Astrocyte of the hippocampus (primary cell): ENCODE measurements around the gene LIN54.
"Not testable (repeated sequence)": the region's sequence is repeated elsewhere in the genome, so short reads cannot be mapped to it uniquely, and the experiment has no call there.

Experiments used
- DNase-seq: peaks from one replicate; pipeline ENCODE4 v3.0.0; 2011; ENCODE audit warnings: low read depth, low spot score

Gene LIN54

GRCh38 chr4:82947498-82947897 lies 63.1 kb downstream of the LIN54 start:
- no peak for DNase-seq

DNA sequence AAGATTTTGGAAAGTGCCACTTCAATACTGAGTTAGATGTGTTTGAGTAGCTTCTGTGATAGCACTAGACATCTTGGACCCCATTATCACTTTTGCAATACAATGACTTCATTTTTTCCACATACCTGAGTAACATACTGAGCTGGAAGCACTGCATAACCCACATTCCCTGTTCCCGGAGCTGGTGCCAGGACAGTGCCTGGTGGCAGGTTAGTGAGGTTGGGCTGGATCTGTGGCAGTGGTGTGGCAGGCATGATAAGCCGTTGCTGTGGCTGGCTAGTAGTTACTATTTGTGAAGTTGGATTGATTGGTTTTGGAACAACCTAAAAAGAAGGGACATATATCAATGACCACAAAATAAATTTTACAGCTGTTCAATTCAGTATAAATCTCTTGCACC lies 71.2 kb downstream of the LIN54 start:
- peak; percentile 3 for DNase-seq

DNA sequence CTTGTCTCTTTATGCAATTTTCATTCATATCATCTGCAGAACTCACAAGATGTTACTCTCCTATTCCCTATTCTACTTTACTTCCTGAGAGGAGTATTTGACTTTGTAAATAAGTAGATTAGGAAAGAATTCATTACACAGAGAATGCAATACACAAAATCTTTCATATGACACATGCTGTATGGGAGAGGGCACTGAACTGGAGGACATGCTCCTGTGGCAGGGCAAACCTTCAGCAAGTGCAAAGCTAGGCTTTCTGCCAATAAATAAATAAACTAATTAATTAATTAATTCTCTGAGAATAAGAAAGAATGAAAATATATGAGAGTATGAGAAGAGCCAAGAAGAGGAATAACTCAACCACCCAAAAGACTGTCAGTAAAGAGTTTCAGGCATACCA lies 76.2 kb downstream of the LIN54 start:
- no peak for DNase-seq

DNA sequence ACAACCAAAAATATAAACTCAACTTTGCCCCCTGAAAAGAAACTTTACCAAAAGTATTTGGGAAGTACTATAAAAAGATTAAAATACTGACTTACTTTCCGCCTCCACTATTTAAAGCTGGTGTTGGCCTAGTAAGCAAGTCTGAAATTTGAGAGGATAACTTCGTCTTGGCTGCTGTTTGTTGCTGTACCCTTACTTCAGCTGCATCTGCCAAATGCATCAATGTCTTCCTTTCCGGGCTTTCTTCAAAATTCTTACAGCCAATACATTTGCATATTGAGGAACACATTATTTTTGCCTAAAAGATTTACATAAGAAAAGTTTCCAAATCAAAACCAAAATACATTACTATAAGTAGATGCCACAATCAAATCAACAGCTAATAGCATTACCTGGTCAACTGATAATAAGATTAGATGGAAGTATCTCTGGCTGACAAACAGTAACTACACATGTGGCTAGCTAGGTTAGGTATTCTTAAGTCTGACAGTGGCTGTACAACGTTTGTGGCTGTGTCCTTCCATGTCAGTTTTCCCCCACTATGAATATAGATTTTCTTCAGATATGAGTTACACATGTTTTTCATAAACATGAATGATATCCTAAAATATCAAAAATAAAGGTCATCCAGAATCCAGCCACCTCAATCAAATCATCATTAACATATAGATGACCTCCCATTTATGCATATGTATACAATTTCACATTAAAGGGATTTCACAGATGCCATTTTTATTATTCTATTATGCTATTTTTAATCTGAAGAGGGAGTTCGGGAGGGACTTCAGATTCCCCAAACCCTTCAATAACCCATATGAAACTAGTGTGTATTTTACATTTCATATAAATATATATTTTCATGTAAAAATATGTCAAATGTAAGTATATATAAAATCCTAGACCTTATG lies 79.5 kb downstream of the LIN54 start:
- DNase-seq = no peak

- DNase-seq = no peak
Observed at GRCh38 chr4:82921795-82922194, 88.8 kb downstream of the LIN54 start.

DNA sequence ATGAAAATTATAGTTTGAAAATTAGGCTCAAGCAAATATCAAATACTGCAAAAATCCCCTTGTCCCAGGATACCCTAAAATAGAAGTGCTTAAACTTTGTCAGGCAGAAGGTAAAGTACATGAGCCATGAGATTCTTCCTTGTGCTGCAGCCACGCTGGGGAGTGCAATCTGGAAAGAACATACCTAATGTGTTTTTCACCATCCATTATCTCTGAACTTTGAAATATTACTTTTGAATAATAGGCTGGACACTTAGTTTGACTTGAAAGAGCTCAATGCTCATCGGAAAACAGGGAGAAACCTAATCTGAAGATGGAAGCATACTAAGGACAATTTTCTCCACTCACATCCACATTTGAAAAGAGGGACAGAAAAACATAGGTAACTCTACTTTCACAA lies 91.2 kb downstream of the LIN54 start:
- DNase-seq = no peak

- no peak for DNase-seq
Observed at GRCh38 chr4:82918091-82918490, 92.5 kb downstream of the LIN54 start.

- not testable (repeated sequence) for DNase-seq
Observed at GRCh38 chr4:82913968-82914367, 96.7 kb downstream of the LIN54 start.

DNA sequence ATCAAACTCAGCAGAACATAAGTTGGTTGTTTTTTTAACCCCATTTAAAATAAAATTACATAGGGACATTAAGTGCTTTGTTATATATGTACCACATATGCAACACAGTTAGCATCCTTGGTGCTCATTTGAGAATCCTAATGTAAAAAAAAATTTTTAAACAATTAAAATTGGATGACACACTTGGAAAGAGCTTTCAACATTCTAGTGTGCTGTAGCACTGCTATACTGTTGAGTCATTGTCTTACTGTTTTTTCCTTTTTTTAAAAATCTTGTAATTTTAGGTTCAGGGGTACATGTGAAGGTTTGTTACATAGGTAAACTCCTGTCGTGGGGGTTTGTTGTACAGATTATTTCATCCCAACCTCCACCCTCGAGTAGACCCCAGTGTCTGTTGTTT lies 97.3 kb downstream of the LIN54 start:
- no peak for DNase-seq

- DNase-seq = no peak
Observed at GRCh38 chr4:82909326-82909725, 101.3 kb downstream of the LIN54 start.

DNA sequence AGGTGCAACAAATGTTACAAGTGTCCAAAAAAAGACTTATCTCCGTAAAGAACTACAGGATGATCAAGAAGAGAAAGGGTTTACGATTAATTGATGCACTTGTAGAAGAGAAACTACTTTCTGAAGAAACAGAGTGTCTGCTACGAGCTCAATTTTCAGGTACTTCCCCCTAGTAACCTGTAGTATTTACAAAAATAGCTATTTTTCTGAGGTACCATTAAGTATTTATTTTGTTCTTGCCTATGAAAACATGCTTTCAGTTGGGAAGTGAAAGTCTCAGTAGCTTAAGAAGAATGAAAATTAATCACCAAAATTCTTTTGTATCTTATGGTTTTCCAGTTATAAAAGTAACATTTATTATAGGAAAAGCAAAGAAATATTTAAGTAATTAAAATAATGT lies 104.2 kb downstream of the LIN54 start:
- no peak for DNase-seq

DNA sequence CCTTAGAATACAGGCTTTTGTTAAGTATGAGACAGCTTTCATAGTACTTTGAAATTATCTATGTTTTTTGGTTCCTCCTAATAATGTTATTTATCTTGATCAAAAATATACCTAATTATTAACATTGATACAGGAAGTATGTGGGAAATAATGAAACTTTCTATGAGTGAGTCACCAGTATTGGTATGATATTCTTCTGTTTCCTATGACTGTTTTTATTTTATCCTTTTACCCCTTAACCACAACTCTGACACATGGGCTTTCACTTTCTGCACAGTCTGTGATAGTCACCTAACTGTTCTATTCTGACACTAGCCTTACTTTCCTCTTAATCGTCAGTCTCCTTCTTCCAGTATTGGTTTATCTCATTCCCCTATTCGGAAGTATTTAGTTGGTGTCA lies 105.4 kb downstream of the LIN54 start:
- DNase-seq = peak; percentile 21

GRCh38 chr4:82903737-82904136 lies 106.9 kb downstream of the LIN54 start:
- DNase-seq = no peak

DNA sequence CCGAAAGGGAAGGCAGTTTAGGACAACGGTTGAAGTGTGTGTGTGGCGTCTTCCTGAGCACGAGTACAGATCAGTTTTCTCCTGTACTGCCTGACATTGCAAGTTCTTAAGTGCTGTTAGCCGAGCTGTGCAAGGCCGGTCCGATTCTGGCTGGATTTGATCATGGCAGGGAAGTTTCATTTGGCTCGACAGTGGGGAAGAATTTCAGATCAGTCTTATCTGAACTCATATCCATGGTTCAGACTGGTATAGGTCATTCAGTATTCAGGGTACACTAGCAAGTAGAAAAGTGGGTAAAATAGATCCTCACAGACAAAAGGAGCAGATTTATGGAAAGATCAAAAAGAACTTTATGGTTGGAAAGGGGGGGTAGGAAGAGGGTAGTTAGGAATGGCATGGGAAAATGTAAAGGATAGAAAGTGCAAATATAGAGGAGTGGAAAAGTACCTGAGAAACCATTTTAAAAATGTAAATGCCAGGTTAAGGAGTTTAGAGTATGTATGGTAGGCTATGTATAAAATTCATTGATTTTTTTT lies 109.4 kb downstream of the LIN54 start:
- no peak for DNase-seq

DNA sequence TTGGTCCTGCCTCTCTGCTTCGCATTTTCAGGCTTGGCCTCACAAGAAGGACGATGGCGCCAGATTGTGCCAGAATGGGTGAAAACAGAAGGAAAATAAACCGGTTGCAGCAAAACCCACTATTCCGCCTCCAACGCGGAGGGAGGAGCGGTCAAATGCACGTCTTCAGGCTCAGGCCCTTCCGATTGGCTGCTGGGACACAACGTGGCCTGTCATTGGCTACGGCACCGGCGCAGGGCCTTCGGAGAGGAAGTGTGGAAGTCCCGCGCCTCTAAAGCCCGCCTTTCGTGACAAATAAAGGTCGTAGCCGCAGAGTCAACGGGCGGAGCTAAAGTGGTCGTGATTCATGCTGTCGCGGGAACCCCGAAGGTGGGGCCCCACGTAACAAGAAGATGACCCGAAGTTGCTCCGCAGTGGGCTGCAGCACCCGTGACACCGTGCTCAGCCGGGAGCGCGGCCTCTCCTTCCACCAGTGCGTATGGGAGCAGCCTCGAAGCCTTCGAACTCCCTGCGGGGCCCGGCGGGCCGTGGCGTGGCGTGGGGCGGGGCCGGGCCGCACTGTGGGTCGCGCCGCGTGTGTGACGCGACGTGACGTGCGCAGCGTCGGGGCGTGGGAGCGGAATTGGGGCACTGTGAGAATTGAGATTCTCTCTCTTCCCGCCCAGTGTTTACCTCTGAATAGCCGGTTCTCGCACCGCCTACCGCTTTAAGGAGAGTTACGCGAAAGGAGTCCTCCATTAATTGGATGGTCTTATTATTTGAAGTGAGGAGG lies 110.0 kb downstream of the LIN54 start, which contains the start of gene THAP9:
TSS of gene THAP9 (plus strand) at position 325 of the 772 bp plus-strand sequence. CDS start at position 393, 68 bp downstream.
- DNase-seq = peak; percentile 99

DNA sequence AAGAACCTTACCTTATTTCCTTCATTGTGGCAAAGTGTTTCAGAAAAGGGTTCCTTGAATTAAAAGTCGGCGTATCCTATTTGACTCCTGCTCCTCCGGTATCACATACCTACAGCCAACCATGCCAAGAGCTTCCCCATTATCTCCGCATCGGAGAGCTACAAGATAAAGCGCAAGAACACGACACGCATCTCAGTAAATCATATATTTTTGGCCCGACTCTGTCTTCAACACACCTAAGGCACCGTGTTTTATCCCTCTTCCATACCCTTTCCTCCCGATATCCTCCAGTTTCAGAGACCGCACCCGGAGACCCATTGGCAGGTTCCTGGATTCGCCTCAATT lies 110.6 kb downstream of the LIN54 start:
- DNase-seq = no peak

DNA sequence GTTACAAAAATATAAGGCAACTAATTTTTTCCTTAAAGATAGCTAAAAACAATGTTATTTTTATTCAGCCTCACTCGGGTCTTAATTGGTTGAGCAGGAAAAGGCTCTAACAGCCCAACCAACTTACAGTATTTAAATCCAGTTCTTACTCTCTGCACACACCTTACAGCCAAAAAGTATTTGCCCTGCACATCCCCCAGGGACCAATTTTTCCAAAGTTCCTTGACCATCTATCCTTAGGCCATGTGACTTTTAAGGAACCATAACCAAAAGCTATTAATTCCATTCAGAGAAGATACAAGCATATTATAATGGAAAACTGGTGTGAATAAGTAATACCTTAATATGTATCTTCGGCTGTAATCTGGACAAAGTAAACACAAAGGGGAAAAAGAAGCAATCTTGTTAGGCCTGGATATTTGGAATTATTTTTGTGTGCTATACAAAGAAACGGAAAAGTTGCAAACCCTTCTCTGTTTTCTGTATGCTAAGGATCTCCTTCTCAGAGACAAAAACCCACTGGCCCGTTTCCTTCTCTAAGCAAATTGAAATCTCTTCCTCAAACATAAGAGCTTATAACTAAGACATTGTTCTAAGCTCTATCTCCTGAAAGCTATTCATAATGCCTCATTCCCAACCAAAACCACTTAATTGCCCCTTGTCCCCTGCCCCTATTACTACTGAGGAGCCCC lies 111.1 kb downstream of the LIN54 start:
- peak; percentile 28 for DNase-seq

DNA sequence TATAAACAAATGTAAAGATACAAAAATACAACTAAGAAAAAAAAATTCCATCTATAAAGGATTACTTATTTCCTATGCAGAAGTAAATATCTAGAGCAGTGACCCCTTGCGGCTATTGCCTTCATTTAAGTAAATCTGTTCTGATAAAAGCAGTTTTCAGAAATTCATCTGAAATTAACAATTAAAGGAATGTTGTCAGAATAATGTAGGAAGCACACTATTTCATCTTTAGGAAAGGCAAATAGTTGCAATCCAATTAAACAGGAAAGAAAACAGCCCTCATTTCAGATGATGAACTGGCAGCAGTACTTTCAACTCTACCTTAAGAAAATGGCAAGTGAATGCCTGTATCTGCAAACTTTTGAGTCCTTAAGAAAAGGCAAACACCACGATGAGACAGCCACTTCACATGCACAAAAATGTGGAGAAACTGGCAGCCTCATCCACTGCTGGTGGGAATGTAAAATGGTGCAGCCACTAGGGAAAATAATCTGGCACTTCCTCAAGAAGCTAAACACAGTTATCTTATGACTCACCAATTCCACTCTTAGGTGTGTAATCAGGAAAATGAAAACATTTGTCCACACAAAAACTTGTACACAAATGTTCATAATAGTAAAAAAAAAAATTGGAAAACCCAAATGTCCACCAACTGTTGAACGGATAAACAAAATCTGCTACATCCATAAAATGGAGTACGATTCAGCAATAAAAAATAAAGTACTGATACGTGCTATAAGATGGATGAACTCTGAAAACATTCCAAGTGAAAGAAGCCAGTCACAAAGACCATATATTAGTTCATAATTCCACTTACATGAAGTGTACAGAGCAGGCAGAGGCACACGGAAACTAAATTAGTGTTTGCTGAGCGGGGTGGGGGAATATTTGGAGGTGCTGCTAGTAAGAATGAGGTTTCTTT lies 112.0 kb downstream of the LIN54 start:
- DNase-seq = peak; percentile 91

GRCh38 chr4:82896755-82897154 lies 113.9 kb downstream of the LIN54 start:
- no peak for DNase-seq

- no peak for DNase-seq
Observed at GRCh38 chr4:82893942-82894341, 116.7 kb downstream of the LIN54 start.

DNA sequence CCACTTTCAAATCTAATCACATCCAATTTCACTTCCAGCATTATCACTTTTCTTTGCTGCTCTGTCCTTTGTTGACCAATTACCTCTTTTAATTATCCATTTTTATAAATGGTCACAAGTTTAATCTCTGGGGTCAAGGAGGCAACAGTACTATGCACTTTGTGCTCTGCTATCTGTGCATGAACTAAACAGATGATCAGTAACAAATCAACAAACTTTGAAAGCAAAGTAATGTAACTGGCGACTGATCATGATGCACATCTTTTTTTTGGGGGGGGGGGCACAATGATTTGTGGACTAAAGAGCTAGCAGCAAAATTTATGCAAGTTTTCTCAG lies 118.2 kb downstream of the LIN54 start:
- no peak for DNase-seq
